Neural progenitor cell (in vitro differentiated cells): ENCODE results near the gene RYR3. TPM values are rescaled to one million over a fixed set of nuclear protein-coding genes. Genes with fewer than 3 reads are reported as not detected.

Experiments
- DNase-seq: peaks from one replicate; pipeline ENCODE4 v3.0.0-alpha.2; 2016; ENCODE audit warnings: low spot score
- H2AFZ ChIP-seq: fragments of 200-600 bp; sonication (generic); replicated peaks from 2 replicates; pipeline ENCODE4 v1.6.1; 2016; ENCODE audit warnings: antibody characterized with exemption
- H3F3A ChIP-seq: fragments of 200-600 bp; sonication (generic); 2 replicates; pipeline ENCODE4 v1.6.1; 2016; ENCODE audit warnings: antibody characterized with exemption, low read depth
- H3K27ac ChIP-seq: fragments of 200-600 bp; sonication (generic); 2 replicates; pipeline ENCODE4 v1.5.1; 2016; ENCODE audit warnings: mild to moderate bottlenecking
- H3K27me3 ChIP-seq: fragments of 200-600 bp; sonication (generic); 2 replicates; pipeline ENCODE4 v1.6.1; 2016; ENCODE audit warnings: mild to moderate bottlenecking, moderate library complexity
- H3K36me3 ChIP-seq: fragments of 200-600 bp; sonication (generic); 2 replicates; pipeline ENCODE4 v1.5.1; 2016
- H3K4me1 ChIP-seq: fragments of 200-600 bp; sonication (generic); 2 replicates; pipeline ENCODE4 v1.6.1; 2016; ENCODE audit warnings: mixed run types
- H3K4me2 ChIP-seq: fragments of 200-600 bp; sonication (generic); 2 replicates; pipeline ENCODE4 v1.6.1; 2016
- H3K4me3 ChIP-seq: fragments of 200-600 bp; sonication (generic); 2 replicates; pipeline ENCODE4 v1.5.1; 2016
- H3K79me2 ChIP-seq: fragments of 200-600 bp; sonication (generic); 2 replicates; pipeline ENCODE4 v1.6.1; 2016; ENCODE audit warnings: low read depth
- H3K9ac ChIP-seq: fragments of 200-600 bp; sonication (generic); 2 replicates; pipeline ENCODE4 v1.6.1; 2016
- H3K9me3 ChIP-seq: fragments of 200-600 bp; sonication (generic); 2 replicates; pipeline ENCODE4 v1.5.1; 2016; ENCODE audit warnings: low read depth
- H4K20me1 ChIP-seq: fragments of 200-600 bp; sonication (generic); 2 replicates; pipeline ENCODE4 v1.6.1; 2016; ENCODE audit warnings: low read depth
- H3K27ac Mint-ChIP-seq: 3 replicates; pipeline ENCODE4 v1.8.0; 2021; ENCODE audit warnings: mixed read lengths
- H3K27me3 Mint-ChIP-seq: 2 replicates; pipeline ENCODE4 v1.8.0; 2022; ENCODE audit warnings: low read depth, mild to moderate bottlenecking, inconsistent platforms, moderate library complexity, mixed read lengths; ENCODE audit not compliant: insufficient read depth
- H3K36me3 Mint-ChIP-seq: 3 replicates; pipeline ENCODE4 v1.8.0; 2021; ENCODE audit warnings: mixed read lengths
- H3K4me1 Mint-ChIP-seq: 3 replicates; pipeline ENCODE4 v1.8.0; 2021; ENCODE audit warnings: mixed read lengths
- H3K4me3 Mint-ChIP-seq: 3 replicates; pipeline ENCODE4 v1.8.0; 2021; ENCODE audit warnings: mild to moderate bottlenecking, moderate library complexity, mixed read lengths
- H3K9me3 Mint-ChIP-seq: 3 replicates; pipeline ENCODE4 v1.8.0; 2020; ENCODE audit warnings: mixed read lengths
- EZH2 ChIP-seq: fragments of 200-600 bp; sonication (generic); IDR thresholded peaks from 2 replicates; pipeline ENCODE4 v1.6.1; 2017; ENCODE audit warnings: antibody characterized with exemption, mild to moderate bottlenecking, moderate library complexity
- EZH2phosphoT487 ChIP-seq: fragments of 200-600 bp; sonication (generic); IDR thresholded peaks from 2 replicates; pipeline ENCODE4 v1.6.1; 2017; ENCODE audit warnings: antibody characterized with exemption
- total RNA-seq: library from RNA; depleted of rRNA; stranded (reverse); fragments of >200 nt; gene quantifications from 2 replicates; pipeline ENCODE4 v1.2.3, GENCODE V29; 2015; ENCODE audit warnings: low replicate concordance
- TF ChIP-seq, protein P1 (sequence below): fragments of 200-600 bp; sonication (generic); IDR thresholded peaks from 2 replicates; pipeline ENCODE4 v1.5.1; 2017; ENCODE audit warnings: antibody characterized with exemption, mild to moderate bottlenecking

Gene RYR3
- total RNA-seq, 1 donor from 2014 or later, result 2.1 TPM

DNA sequence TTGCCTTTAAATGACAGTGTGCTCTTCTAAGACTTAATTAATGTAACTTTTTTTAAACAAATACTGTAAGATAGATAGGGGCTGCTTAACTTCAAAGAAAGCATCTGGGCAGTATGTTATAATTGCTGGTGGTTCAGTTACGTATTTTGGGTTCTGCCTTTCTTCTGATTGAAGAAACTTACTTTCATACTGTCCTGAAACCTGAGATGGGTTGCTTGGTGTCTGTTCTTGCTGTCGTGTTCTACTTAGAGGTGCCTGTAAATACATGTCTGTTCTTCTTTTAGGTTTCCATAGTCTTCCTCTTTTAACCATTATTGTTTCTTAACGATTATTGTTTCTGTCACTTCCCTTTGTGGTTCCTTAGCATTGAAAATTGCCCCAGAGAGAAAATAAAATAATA is 359.8 kb downstream of the RYR3 start:
- no peak overlapping the region for H3K4me2 ChIP-seq
- no peak for DNase-seq
- no peaks in the 10 kb centered on the region for H4K20me1 ChIP-seq
- H3K27ac ChIP-seq, result no peak overlapping the region
- H3K9ac ChIP-seq, result no peak overlapping the region
- no peaks in the 10 kb centered on the region for H3K9me3 Mint-ChIP-seq
- no peaks in the 10 kb centered on the region for H3K9me3 ChIP-seq
- H3F3A ChIP-seq, result no peaks in the 10 kb centered on the region
- H3K27me3 Mint-ChIP-seq, result peaks cover 2% of the 10 kb centered on the region
- no peaks in the 10 kb centered on the region for H3K36me3 Mint-ChIP-seq
- H3K4me1 ChIP-seq, result no peaks in the 10 kb centered on the region
- H3K4me3 ChIP-seq, result no peak overlapping the region
- H3K79me2 ChIP-seq, result no peaks in the 10 kb centered on the region
- TF ChIP-seq, protein P1, sequence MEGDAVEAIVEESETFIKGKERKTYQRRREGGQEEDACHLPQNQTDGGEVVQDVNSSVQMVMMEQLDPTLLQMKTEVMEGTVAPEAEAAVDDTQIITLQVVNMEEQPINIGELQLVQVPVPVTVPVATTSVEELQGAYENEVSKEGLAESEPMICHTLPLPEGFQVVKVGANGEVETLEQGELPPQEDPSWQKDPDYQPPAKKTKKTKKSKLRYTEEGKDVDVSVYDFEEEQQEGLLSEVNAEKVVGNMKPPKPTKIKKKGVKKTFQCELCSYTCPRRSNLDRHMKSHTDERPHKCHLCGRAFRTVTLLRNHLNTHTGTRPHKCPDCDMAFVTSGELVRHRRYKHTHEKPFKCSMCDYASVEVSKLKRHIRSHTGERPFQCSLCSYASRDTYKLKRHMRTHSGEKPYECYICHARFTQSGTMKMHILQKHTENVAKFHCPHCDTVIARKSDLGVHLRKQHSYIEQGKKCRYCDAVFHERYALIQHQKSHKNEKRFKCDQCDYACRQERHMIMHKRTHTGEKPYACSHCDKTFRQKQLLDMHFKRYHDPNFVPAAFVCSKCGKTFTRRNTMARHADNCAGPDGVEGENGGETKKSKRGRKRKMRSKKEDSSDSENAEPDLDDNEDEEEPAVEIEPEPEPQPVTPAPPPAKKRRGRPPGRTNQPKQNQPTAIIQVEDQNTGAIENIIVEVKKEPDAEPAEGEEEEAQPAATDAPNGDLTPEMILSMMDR, result no peak
- no peak for TF ChIP-seq EZH2
- TF ChIP-seq EZH2phosphoT487, result no peak
- peaks cover 11% of the 10 kb centered on the region for H3K4me1 Mint-ChIP-seq
- no peaks in the 10 kb centered on the region for H3K27me3 ChIP-seq
- no peaks in the 10 kb centered on the region for H3K36me3 ChIP-seq
- no peak overlapping the region for H2AFZ ChIP-seq
- no peak overlapping the region for H3K27ac Mint-ChIP-seq
- H3K4me3 Mint-ChIP-seq, result no peak overlapping the region

DNA sequence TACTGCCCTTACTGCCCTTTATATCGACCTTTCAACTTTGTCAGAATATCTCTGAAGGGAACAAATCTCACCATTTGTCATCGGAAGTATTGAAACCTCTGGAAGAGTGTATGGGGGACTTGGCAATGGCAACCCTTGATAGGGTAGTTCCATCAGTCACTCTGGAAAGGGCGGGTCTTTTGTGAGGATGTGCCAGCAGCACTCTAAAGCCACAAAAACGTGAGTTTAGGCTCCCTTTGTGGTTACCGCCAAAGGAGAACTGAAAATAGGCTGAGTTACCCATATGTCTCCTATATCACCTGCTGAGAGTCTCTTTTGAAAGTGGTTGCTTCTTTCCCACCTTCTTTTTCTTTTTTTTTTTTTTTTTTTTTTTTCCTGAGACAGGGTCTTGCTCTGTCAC is 360.7 kb downstream of the RYR3 start:
- Histone ChIP-seq H3K79me2 (no peaks in the 10 kb centered on the region), H3K36me3 (no peaks in the 10 kb centered on the region), H3K4me3 (no peak overlapping the region), H3K27me3 (no peaks in the 10 kb centered on the region), H3K9me3 (no peaks in the 10 kb centered on the region), H3K9ac (no peak overlapping the region), H3K4me2 (no peak overlapping the region), H4K20me1 (no peaks in the 10 kb centered on the region), H3K4me1 (no peaks in the 10 kb centered on the region), H2AFZ (no peak overlapping the region), H3F3A (no peaks in the 10 kb centered on the region), H3K27ac (no peak overlapping the region)
- Mint-ChIP-seq H3K27ac (no peak overlapping the region), H3K27me3 (peaks cover 2% of the 10 kb centered on the region), H3K9me3 (no peaks in the 10 kb centered on the region), H3K4me1 (peaks cover 10% of the 10 kb centered on the region), H3K36me3 (no peaks in the 10 kb centered on the region), H3K4me3 (no peak overlapping the region)
- no peak for DNase-seq
- TF ChIP-seq, protein P1, result no peak
- TF ChIP-seq EZH2 (no peak), EZH2phosphoT487 (no peak)

- Histone ChIP-seq H4K20me1 (no peaks in the 10 kb centered on the region), H3K36me3 (no peaks in the 10 kb centered on the region), H3K4me1 (no peaks in the 10 kb centered on the region), H3F3A (no peaks in the 10 kb centered on the region), H3K4me3 (no peak overlapping the region), H3K9ac (no peak overlapping the region), H3K27ac (no peak overlapping the region), H3K9me3 (no peaks in the 10 kb centered on the region), H3K4me2 (no peak overlapping the region), H3K27me3 (no peaks in the 10 kb centered on the region), H2AFZ (no peak overlapping the region), H3K79me2 (no peaks in the 10 kb centered on the region)
- Mint-ChIP-seq H3K27ac (no peak overlapping the region), H3K4me3 (no peak overlapping the region), H3K9me3 (no peaks in the 10 kb centered on the region), H3K27me3 (peaks cover 2% of the 10 kb centered on the region), H3K4me1 (no peaks in the 10 kb centered on the region), H3K36me3 (no peaks in the 10 kb centered on the region)
- TF ChIP-seq EZH2, result no peak
- TF ChIP-seq, protein P1, result peak; percentile 80
- peak; percentile 74 for DNase-seq
These were observed 364.5 kb downstream of the RYR3 start for GRCh38 chr15:33675246-33675645.
